Measurements from ENCODE around the gene EPHA2.
"Not testable (repeated sequence)": the region's sequence is repeated elsewhere in the genome, so short reads cannot be mapped to it uniquely, and the experiment has no call there.

Gene EPHA2

DNA sequence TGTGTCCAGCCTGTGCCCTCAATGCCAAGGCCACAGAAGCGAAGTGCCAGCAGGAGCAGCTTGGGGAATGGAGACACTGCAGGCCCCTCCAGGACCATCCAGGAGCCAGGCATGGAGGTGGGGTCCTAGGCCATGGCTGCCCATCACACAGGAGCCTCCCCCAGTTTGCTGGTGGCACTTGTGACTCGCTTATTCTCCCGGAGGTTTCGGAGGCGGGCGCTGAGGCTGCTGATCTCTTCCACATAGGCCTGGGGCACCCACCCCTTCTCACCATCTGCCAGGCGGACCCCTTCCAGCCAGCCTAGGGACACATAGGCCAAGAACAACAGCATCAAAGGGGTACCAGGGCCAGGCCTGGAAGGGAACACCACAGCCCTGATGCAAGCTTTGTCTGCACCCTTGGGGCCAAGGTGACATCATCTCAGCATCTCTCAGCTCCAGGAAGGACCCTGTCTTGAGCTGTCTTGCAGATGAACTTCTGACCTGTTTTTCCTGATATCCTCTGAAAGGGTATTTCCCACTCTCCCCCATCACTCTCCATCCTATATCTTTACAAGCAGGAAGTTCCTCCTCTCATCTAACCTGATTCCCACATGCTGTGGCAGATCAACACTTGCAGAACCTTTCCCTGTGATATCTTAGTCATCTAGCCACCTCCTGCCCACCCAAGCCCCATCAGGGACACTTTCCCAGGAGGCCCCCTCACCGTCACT is 42.7 kb upstream of the EPHA2 start:
- no peak overlapping the region for H3K27ac ChIP-seq
- H3K9me3 ChIP-seq (ENCODE audit: low read depth, low read length) = no peaks in the 10 kb centered on the region
- no peak for DNase-seq (ENCODE audit: low read depth, low spot score)
- no peak overlapping the region for H3K4me3 ChIP-seq
- no peaks in the 10 kb centered on the region for H3K36me3 ChIP-seq (ENCODE audit: insufficient read depth, low read length)
- no peak overlapping the region for H3K9ac ChIP-seq (ENCODE audit: insufficient read length)
- TF ChIP-seq POLR2AphosphoS5 (IDR thresholded peaks at IDR 0.05; ENCODE audit: borderline replicate concordance, low read depth, low read length) = no peak
- TF ChIP-seq FOXP2 (optimal IDR thresholded peaks at IDR 0.05; ENCODE audit: control extremely low read depth, extremely low read length, insufficient read depth) = no peak
- no peak for TF ChIP-seq EZH2 (IDR thresholded peaks at IDR 0.05)

DNA sequence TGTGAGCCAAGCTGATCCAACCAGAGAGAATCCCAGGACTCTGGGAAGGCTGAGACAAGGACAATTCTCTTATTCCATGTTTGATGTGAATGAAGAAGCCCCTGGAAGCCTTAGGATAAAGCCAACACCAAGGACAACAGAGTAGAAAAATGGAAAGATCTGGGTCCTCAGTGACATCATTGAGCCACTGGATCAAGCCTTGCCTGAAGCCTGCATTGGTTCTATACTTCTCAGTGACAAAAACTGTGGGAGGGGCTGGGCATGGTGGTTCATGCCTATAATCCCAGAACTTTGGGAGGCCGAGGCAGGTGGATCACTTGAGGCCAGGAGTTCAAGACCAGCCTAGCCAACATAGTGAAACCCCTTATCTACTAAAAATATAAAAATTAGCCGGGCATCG is 41.0 kb upstream of the EPHA2 start:
- DNase-seq (ENCODE audit: low read depth, low spot score) = no peak
- H3K9ac ChIP-seq (ENCODE audit: insufficient read length) = no peak overlapping the region
- H3K9me3 ChIP-seq (ENCODE audit: low read depth, low read length) = no peaks in the 10 kb centered on the region
- H3K36me3 ChIP-seq (ENCODE audit: insufficient read depth, low read length) = no peaks in the 10 kb centered on the region
- TF ChIP-seq EZH2 (IDR thresholded peaks at IDR 0.05) (no peak), FOXP2 (optimal IDR thresholded peaks at IDR 0.05; ENCODE audit: control extremely low read depth, extremely low read length, insufficient read depth) (no peak), POLR2AphosphoS5 (IDR thresholded peaks at IDR 0.05; ENCODE audit: borderline replicate concordance, low read depth, low read length) (no peak)
- no peak overlapping the region for H3K27ac ChIP-seq
- H3K4me3 ChIP-seq = no peak overlapping the region

DNA sequence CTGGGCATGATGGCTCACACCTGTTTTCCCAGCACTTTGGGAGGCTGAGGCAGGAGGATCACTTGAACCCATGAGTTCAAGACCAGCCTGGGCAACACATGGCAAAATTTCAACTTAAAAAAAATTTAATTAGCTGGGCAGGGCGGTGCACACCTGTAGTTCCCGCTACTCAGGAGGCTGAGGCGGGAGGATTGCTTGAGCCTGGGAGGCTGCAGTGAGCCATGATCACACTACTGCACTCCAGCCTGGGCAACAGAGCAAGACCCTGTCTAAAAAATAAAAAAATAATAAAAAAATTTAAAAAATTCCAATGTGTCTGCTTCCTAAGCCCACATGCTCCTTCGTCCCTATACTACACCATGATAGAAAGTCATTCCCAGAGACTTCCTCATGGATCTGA is 40.3 kb upstream of the EPHA2 start:
- not testable (repeated sequence) for H3K9me3 ChIP-seq (ENCODE audit: low read depth, low read length); DNase-seq (ENCODE audit: low read depth, low spot score); H3K27ac ChIP-seq; H3K9ac ChIP-seq (ENCODE audit: insufficient read length); H3K4me3 ChIP-seq; H3K36me3 ChIP-seq (ENCODE audit: insufficient read depth, low read length)

DNA sequence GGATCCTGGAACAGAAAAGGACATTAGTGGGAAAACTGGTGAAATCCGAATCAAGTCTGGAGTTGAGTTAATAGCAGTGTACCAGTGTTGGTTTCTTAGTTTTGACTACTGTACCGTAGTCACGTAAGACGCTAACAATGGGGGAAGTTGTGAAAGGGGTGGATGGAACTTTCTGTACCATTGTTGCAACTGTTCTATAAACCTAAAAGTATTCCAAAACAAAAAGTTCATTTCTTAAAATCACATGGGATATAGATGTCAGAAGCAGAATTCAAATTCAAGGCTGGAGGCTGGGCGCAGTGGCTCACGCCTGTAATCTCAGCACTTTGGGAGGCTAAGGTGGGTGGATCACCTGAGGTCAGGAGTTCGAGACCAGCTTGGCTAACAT is 39.6 kb upstream of the EPHA2 start:
- Histone ChIP-seq H3K27ac (no peak overlapping the region), H3K4me3 (no peak overlapping the region), H3K36me3 (ENCODE audit: insufficient read depth, low read length) (no peaks in the 10 kb centered on the region), H3K9me3 (ENCODE audit: low read depth, low read length) (no peaks in the 10 kb centered on the region), H3K9ac (ENCODE audit: insufficient read length) (no peak overlapping the region)
- DNase-seq (ENCODE audit: low read depth, low spot score) = no peak
- TF ChIP-seq FOXP2 (optimal IDR thresholded peaks at IDR 0.05; ENCODE audit: control extremely low read depth, extremely low read length, insufficient read depth) = no peak
- TF ChIP-seq POLR2AphosphoS5 (IDR thresholded peaks at IDR 0.05; ENCODE audit: borderline replicate concordance, low read depth, low read length) = no peak
- TF ChIP-seq EZH2 (IDR thresholded peaks at IDR 0.05) = no peak

DNA sequence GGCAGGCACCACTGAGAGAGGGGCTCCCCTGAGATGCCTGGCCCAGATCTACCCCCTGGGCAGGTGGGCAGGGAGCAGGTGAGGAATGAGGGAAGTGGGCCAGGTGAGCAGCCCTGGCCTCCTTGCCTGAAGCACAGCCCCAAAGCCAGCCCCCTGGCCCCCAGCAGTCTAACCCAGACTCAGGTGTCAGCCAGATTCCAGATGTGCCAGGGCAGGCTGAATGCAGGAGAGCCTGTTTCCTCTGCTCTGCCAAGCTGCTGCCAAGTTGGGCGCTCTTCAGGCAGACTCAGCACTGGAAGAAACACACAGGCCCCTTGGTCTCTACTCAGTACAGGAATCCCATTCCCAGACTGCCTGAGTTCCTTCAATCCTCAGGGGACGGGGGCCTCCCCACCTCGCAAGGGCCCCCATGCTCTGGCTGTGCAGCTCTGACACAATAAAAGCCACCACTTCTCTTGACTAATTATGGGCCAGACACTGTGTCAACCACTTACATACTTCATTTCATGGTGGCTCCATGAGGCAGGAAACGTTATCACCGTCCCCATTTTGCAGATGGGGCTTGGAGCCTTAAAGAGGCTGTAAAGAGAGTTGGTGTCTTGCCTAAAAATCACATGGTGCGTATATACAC is 36.2 kb upstream of the EPHA2 start:
- H3K9me3 ChIP-seq (ENCODE audit: low read depth, low read length) = no peaks in the 10 kb centered on the region
- H3K36me3 ChIP-seq (ENCODE audit: insufficient read depth, low read length) = no peaks in the 10 kb centered on the region
- DNase-seq (ENCODE audit: low read depth, low spot score) = no peak
- no peak overlapping the region for H3K9ac ChIP-seq (ENCODE audit: insufficient read length)
- 0 out of 2 replicates have a peak overlapping the region, but pooled peaks have one; percentile 9 for H3K4me3 ChIP-seq
- H3K27ac ChIP-seq = peak overlapping the region; percentile 62
- TF ChIP-seq POLR2AphosphoS5 (IDR thresholded peaks at IDR 0.05; ENCODE audit: borderline replicate concordance, low read depth, low read length) = no peak
- no peak for TF ChIP-seq EZH2 (IDR thresholded peaks at IDR 0.05)
- no peak for TF ChIP-seq FOXP2 (optimal IDR thresholded peaks at IDR 0.05; ENCODE audit: control extremely low read depth, extremely low read length, insufficient read depth)

DNA sequence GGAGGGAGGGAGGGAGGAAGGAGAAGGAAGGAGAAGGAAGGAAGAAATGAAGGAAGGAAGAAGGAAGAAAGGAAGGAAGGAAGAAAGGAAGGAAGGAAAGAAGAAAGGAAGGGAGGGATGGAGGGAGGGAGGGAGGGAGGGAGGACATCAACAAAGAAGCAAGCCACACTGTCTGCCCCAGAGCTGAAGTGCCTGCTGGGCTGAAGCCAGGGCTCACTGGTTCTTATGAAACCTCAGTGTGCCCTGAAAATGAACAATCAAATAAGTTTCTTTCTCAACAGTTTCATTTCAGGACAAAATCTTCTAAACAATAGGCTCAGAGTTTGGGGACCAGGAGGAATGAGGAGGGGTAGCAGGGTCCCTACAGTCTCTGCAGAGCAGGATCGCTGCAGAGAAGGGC is 35.4 kb upstream of the EPHA2 start:
- TF ChIP-seq POLR2AphosphoS5 (IDR thresholded peaks at IDR 0.05; ENCODE audit: borderline replicate concordance, low read depth, low read length) (no peak), EZH2 (IDR thresholded peaks at IDR 0.05) (no peak), FOXP2 (optimal IDR thresholded peaks at IDR 0.05; ENCODE audit: control extremely low read depth, extremely low read length, insufficient read depth) (no peak)
- Histone ChIP-seq H3K4me3 (no peak overlapping the region), H3K9me3 (ENCODE audit: low read depth, low read length) (no peaks in the 10 kb centered on the region), H3K9ac (ENCODE audit: insufficient read length) (no peak overlapping the region), H3K27ac (no peak overlapping the region), H3K36me3 (ENCODE audit: insufficient read depth, low read length) (no peaks in the 10 kb centered on the region)
- DNase-seq (ENCODE audit: low read depth, low spot score) = no peak

DNA sequence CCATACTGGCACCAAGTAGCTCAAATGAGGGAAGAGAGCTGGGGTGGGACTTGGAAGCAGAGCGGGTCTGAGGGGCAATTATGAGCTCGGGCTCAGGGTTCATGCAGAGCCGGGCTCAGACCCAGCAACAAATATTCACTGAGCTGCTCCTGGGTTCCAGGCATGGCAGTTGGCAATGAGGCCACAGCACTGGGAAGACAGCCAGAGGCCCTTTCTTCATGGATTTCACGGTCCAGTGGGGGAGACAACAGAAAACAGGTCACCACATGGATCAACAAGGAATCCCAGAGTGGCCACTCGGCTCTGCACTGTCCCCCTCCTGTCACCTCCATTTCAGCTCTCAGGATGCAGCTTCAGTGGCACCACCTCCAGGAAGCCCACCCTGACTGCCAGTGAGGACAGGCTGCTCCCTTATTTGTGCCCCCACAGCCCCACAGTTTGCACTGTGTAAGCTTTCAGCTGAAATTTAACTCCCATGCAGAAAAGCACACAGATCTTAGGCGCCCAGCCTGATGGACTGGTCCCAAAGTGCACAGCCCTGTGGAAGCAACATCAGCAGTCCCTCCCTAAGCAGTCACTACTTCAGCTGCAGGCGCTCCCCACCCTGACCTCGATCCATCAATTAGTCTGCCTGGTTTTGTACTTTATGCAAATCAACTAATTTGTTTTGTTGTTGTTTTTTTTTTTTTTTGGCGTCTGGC is 34.2 kb upstream of the EPHA2 start:
- Histone ChIP-seq H3K36me3 (ENCODE audit: insufficient read depth, low read length) (no peaks in the 10 kb centered on the region), H3K27ac (no peak overlapping the region), H3K9ac (ENCODE audit: insufficient read length) (no peak overlapping the region), H3K4me3 (no peak overlapping the region), H3K9me3 (ENCODE audit: low read depth, low read length) (no peaks in the 10 kb centered on the region)
- TF ChIP-seq FOXP2 (optimal IDR thresholded peaks at IDR 0.05; ENCODE audit: control extremely low read depth, extremely low read length, insufficient read depth) = no peak
- no peak for TF ChIP-seq POLR2AphosphoS5 (IDR thresholded peaks at IDR 0.05; ENCODE audit: borderline replicate concordance, low read depth, low read length)
- TF ChIP-seq EZH2 (IDR thresholded peaks at IDR 0.05) = no peak
- no peak for DNase-seq (ENCODE audit: low read depth, low spot score)

DNA sequence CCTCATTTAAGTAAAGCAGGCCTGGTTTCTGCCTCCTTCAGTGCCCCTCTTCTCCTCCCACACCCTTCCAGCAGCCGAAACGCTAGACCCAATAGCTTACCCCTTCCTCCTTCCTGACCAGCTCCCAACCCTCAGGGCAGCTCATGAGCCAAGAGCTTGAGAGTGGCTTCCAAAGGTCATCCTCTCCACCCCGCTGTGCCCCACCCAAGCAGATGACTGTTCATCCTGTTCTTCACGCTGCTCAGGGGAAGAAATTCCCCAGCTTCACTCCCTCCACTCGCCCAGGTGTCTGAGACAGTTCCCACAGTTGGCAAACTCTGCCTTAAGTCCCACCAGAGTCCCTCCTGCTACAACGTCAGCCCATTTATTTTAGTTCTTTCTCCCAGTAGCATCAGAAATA is 33.1 kb upstream of the EPHA2 start:
- no peak overlapping the region for H3K27ac ChIP-seq
- H3K4me3 ChIP-seq = no peak overlapping the region
- DNase-seq (ENCODE audit: low read depth, low spot score) = no peak
- H3K9ac ChIP-seq (ENCODE audit: insufficient read length) = no peak overlapping the region
- no peaks in the 10 kb centered on the region for H3K36me3 ChIP-seq (ENCODE audit: insufficient read depth, low read length)
- H3K9me3 ChIP-seq (ENCODE audit: low read depth, low read length) = no peaks in the 10 kb centered on the region
- TF ChIP-seq EZH2 (IDR thresholded peaks at IDR 0.05) (no peak), POLR2AphosphoS5 (IDR thresholded peaks at IDR 0.05; ENCODE audit: borderline replicate concordance, low read depth, low read length) (no peak), FOXP2 (optimal IDR thresholded peaks at IDR 0.05; ENCODE audit: control extremely low read depth, extremely low read length, insufficient read depth) (no peak)
